ENCODE measurements around the gene PAEP. TPM values are rescaled to one million over a fixed set of nuclear protein-coding genes. Genes with fewer than 3 reads are reported as not detected.

The PAEP gene
- total RNA-seq, 3 donors from 2014 or later, result not detected

GRCh38 chr9:135611142-135611874, 49.8 kb downstream of the PAEP start:
- Histone ChIP-seq H3K27ac (no peak overlapping the region), H3K27me3 (peaks cover 0 to 53% of the 10 kb centered on the region in 2 donors), H3K4me1 (no peaks in the 10 kb centered on the region), H3K4me3 (no peak overlapping the region), H3K9me3 (no peaks in the 10 kb centered on the region), H3K36me3 (no peaks in the 10 kb centered on the region)
- intact Hi-C loops (cut with DNase I; ENCODE audit: low total_unique reads), result no loop called here
- DNase-seq (ENCODE audit: low spot score in 2 of 2), result peak in 1 of 2 donors; percentile 1
- TF ChIP-seq POLR2AphosphoS5 (IDR thresholded peaks at IDR 0.05) (no peak), POLR2A (IDR thresholded peaks at IDR 0.05) (no peak), CTCF (IDR thresholded peaks at IDR 0.05) (no peak)

- H3K27ac ChIP-seq, result no peak overlapping the region
- peaks cover 0 to 59% of the 10 kb centered on the region in 2 donors for H3K27me3 ChIP-seq
- no peak for TF ChIP-seq POLR2AphosphoS5 (IDR thresholded peaks at IDR 0.05)
- no peak for TF ChIP-seq POLR2A (IDR thresholded peaks at IDR 0.05)
- TF ChIP-seq CTCF (IDR thresholded peaks at IDR 0.05), result no peak
- H3K36me3 ChIP-seq, result no peaks in the 10 kb centered on the region
- intact Hi-C loops (cut with DNase I; ENCODE audit: low total_unique reads), result no loop called here
- no peak overlapping the region for H3K4me3 ChIP-seq
- H3K4me1 ChIP-seq, result no peaks in the 10 kb centered on the region
- H3K9me3 ChIP-seq, result no peaks in the 10 kb centered on the region
- no peak for DNase-seq (ENCODE audit: low spot score in 2 of 2)
Observed at GRCh38 chr9:135611875-135612209, 50.3 kb downstream of the PAEP start.

GRCh38 chr9:135612437-135612836, 50.9 kb downstream of the PAEP start:
- Histone ChIP-seq H3K9me3 (no peaks in the 10 kb centered on the region), H3K36me3 (no peaks in the 10 kb centered on the region), H3K27ac (no peak overlapping the region), H3K27me3 (peaks cover 0 to 64% of the 10 kb centered on the region in 2 donors), H3K4me1 (no peaks in the 10 kb centered on the region), H3K4me3 (no peak overlapping the region)
- intact Hi-C loops (cut with DNase I; ENCODE audit: low total_unique reads), result no loop called here
- peak in 1 of 2 donors; percentile 0 for DNase-seq (ENCODE audit: low spot score in 2 of 2)
- TF ChIP-seq CTCF (IDR thresholded peaks at IDR 0.05) (no peak), POLR2A (IDR thresholded peaks at IDR 0.05) (no peak), POLR2AphosphoS5 (IDR thresholded peaks at IDR 0.05) (no peak)

GRCh38 chr9:135612981-135613910, 51.7 kb downstream of the PAEP start:
- Histone ChIP-seq H3K36me3 (no peaks in the 10 kb centered on the region), H3K9me3 (no peaks in the 10 kb centered on the region), H3K27ac (no peak overlapping the region), H3K27me3 (peaks cover 0 to 67% of the 10 kb centered on the region in 2 donors), H3K4me1 (no peaks in the 10 kb centered on the region), H3K4me3 (no peak overlapping the region)
- intact Hi-C loops (cut with DNase I; ENCODE audit: low total_unique reads), result no loop called here
- TF ChIP-seq CTCF (IDR thresholded peaks at IDR 0.05) (no peak), POLR2A (IDR thresholded peaks at IDR 0.05) (no peak), POLR2AphosphoS5 (IDR thresholded peaks at IDR 0.05) (no peak)
- peak in 1 of 2 donors; percentile 8 for DNase-seq (ENCODE audit: low spot score in 2 of 2)

All from breast epithelium (tissue), 4 donors.